ENCODE measurements around the gene ATP9B.

ATP9B gene

DNA sequence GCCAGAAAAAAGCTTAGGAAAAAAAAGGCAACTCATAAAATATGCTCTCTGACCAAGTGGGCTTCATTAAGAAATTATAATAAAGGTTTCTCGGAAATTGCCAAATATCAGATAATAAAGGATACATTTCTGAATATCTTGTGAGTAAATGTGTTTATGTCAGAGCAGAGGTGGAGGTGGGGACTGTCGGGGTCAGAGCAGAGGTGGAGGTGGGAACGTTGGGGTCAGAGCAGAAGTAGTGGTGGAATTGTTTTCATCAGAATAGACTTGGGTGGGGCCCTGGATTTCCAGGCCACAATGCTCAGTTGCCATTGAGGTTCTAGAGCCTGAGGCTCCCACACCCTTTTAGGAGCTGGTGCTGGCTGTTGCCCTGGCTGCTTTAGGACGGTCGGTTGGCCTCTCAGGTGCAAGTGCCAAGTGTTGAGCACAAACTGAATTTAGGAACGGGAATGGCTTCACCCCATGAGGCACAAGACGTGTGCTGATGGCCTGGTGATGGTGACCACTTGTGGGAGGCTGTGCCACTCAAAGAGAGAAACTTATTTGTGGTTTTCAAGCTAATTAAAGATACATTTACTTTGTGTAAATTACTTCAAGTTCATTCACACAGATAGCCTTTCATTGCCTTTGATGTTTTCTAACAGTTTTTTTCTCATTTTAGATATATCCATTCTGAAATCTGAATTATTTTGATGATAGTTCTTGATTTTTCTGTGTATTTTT, 131.5 kb downstream of the ATP9B start:
- peak; percentile 47 for DNase-seq

DNA sequence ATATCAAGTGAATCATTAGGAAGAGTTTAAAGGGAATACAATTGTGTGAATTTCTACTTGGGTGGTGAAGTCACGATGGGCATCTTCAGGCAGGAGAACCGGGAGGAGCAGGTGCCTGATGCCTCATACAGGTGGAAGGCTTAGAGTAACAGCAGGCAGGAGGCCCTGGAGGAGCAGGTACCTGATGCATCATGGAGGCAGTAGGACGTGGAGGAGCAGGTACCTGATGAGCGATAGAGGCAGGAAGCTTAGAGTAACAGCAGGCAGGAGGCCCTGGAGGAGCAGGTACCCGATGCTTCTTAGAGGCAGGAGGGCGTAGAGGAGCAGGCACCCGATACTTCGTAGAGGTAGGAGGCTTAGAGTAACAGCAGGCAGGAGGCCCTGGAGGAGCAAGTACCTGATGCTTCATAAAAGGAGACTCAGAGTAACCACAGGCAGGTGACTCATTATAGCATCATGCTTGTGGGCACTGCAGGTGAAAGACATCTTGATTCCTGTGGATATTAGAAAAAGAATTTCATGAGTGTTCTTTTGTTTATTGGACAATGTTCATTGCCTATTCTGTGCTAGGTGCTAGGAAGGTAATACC, 133.9 kb downstream of the ATP9B start:
- DNase-seq, result peak; percentile 11

DNA sequence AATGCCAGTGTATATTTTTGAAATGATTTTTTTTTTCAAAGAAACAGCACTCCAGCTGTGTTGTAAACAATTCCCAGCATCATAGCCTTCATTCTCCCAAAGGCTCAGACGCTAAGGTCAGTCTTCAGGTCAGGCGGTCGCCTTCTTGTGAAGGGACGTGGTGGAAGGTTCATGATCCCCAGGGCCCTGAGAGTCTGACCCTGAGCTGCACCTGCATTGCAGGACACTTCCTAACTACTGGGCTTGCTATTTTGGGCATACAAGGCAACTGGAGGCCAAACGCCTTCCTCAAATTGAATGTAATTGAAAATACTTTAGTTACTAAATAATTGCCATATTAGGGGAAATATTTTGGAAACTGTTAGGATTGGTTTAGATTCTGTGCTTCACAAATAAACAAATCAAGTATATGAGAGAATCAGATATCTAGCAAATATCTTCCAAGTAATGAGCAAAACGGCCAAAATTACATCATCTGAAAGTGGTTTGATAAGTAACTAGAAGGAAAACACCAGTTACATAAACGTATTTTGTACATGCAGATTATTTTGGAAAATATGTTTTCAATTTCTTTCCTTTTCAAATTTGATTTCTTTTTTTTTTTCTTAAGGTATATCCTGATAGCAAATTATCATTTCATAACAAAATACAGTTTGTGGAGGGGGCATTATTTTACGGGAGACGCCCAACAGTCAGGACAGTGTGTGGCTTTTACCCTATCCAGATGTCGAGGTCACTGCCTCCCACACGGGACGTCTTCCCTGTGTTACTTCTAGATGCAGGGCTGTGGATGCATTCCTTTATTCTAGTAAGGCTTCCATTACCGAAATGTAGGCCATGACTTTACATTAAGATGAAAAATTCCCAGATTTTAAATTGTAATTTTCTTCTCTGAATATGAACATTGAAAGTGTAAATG, 136.0 kb downstream of the ATP9B start:
- no peak for DNase-seq

DNA sequence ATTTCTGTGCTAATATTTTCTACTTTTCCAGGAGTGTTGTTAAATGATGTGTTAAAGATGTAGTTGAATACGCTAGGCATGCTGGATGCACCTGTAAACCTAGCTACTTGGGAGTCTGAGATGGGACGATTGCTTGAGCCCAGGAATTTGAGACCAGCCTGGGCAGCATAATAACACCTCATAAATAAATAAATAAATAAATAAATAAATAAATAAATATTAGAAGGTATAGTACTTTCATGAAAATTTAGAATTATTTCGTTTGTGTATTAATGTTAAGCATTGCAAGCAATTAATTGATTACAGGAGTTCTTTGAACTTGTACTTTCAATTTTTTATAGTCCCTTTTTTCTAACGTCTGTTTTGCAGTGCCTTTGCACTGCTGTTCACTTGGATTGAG, 137.2 kb downstream of the ATP9B start:
- no peak for DNase-seq

DNA sequence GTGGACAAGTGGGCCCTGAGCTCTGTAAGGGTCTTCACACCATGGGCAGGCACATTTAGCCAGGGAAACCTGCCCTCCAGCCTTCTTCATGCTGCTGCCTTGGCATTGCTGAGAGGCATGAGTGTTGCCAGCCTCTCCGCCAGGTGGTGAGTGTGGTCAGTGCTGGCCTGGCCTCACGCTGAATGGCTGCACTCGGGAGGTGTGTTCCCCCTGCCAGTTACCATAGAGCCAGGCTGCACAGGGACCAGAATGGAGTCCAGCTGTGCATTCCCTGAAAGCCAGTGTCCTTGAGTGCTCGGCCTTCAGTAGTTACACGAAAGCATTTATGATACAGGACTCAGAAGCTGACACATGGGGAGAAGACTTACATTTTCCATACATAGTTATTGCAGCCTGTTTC, 139.7 kb downstream of the ATP9B start:
- DNase-seq, result no peak

DNA sequence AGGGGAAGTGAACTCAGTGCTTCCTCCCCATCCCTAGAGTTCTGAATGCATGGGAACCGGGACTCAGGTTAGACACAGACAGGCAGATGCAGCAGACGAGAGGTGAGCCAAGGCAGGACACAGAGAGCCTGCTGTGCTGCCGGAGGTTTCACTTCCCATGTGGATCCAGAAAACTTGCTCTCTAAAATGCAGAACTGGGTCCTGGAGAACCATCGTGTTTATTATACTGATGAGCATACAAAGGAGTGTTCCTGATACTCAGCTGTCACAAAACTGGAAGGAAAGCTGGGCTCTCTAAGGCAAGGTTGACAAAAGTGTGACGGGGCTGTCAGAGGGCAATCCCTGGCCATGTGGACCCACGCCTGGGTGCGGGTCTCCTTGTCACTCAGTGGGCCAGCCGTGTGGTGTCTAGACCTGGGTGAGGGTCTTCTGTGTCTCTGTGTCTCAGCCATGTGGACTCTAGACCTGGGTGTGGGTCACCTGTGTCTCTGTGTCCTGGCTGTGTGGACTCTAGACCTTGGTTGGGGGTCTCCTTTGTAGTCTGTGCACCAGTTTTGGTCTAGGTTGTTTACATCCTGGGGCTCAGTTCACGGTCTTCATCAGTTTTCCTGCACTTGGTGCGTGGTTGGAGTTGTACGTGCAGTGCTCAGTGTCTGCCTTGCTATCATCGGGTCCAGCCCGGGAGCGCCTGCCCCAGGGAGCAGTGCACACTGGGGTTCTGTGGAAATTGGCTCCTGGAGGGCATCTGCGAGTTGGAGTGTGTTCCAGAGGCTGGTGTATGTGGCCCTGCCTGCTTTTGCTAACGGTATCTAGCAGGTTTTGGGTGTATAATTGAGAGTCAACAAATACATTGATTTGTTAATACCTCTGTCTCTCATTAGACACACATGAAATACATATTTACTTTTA, 141.1 kb downstream of the ATP9B start:
- no peak for DNase-seq

DNA sequence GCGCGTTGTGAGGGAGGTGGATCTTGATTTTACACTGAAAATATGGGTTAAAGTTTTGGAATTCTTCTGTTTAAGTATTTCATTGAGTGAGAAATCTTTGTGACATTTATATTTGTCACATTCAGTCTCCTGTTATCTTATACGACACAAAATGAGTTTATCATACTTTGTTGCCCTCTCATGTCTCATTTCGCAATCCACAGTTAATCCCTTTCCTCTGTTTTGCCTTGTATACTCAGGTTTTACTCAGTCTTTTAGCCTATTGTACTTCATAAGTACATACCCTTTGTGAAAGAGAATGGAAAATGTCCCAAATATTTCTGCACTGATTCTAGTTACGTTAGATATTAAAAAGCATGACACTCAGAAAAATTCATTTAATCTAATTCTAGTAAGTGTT, 142.7 kb downstream of the ATP9B start:
- peak; percentile 29 for DNase-seq

DNA sequence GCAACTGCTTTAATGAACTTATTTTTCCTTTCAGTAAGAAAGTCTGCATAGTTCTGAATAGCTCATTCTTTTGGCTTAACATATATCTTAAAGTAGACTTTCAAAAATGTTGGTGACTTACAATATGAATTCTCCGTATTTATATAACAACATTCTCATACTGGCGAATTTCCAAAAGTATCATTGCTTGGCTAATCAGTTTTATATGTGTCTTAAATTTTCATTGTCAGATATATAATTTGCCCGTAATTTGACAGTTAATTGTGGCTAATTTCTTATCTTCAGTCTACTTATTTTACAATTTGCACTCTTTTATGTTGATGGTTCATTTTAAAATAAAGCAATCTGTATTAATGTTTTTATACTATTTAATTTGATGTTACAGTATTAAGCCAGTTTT, 144.9 kb downstream of the ATP9B start:
- DNase-seq, result no peak

DNA sequence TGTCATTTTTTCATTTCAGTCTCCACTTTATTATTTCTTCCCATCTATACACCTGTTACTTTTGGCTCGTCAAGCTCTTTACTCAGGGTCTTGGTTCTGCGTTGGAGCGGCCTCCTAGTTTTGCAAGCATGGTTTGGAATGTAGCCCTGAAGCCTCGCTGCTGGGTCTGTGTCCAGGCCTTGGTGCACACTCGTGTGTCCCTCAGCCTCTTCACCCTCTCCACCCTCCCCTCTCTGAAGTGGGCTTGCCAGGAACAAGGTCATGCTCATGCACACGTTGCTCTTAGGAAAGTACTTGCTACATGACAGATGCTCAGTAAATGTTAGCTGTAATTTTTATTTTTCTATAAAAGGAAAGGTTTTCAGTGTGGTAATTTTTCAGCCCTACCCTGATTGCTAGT, 147.0 kb downstream of the ATP9B start:
- DNase-seq, result no peak

DNA sequence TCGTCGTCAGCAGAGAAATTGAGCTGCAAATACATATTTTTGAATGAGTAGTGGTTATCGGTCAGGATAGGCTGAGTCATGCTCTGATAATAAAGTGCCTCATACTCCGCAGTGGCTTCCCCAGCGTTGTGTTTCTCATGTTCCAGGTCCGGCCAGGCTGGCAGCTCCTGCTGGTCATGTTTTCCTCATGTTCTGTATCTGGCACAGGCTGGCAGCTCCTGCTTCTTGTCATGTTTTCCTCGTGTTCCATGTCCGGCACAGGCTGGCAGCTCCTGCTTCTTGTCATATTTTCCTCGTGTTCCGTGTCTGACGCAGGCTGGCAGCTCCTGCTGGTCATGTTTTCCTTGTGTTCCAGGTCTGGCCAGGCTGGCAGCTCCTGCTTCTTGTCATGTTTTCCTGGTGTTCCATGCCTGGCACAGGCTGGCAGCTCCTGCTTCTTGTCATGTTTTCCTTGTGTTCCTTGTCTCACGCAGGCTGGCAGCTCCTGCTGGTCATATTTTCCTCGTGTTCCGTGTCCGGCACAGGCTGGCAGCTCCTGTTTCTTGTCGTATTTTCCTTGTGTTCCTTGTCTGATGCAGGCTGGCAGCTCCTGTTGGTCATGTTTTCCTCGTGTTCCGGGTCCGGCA, 148.9 kb downstream of the ATP9B start:
- DNase-seq, result no peak

DNA sequence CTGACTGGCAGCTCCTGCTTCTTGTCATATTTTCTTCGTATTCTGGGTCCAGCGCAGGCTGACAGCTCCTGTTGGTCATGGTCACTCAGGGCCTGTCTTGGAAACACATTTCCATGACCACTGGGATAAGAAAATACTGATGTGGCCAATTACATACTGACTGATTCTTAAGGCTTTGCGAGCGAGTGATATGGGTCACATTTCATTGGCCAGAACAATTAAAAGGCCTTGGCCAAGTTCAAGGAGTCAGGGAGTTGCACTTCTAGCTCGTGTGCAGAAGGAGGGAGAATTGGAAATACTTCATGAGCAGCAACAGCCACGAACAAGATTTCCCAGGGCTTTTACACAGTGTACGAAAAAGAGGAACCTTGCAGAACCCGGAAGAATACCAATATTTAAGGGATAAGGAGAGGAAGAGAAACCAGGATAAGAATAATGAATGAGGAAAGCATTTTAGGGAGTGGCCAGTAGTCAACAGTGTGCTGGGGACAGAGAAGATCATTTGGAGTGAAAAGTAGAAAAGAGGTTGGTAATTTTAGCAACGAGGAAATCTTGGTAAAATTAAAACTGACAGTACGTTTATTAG, 149.5 kb downstream of the ATP9B start:
- no peak for DNase-seq

DNA sequence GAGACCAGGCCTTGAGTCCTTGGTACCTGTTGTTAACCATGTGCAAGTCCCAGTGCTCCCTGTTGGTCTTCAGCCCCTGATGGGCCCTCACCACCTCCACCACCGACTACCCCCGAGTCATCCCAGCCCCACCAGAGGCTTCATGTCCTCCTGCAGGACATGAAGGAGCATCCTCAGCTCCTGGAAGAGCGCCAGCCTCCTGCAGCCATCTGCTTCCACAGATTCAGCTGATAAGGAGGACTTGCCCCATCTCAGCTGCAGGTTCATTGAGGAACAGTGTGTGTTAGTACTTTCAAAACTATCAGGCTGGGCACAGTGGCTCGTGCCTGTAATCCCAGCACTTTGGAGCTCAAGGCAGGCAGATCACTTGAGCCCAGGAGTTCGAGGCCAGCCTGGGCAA, 151.9 kb downstream of the ATP9B start:
- DNase-seq, result no peak

DNA sequence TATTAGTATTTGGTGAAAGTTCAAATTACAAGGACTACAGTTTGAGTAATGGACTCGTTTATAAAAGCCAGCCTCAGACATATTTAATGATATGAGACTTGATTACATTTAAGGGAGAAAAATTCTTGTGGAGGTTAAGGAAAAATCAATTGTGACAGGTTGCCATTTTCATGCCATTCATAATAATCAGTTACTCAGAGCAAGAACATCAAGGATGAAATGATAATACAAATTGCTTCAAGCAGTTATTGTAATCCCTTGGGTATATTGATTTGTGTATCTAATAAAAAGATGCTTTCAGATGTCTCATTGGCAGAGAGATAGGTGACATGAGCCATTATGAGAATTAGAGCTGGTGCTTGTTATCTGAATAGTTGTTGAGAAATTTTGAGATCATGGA, 153.6 kb downstream of the ATP9B start:
- DNase-seq, result no peak

DNA sequence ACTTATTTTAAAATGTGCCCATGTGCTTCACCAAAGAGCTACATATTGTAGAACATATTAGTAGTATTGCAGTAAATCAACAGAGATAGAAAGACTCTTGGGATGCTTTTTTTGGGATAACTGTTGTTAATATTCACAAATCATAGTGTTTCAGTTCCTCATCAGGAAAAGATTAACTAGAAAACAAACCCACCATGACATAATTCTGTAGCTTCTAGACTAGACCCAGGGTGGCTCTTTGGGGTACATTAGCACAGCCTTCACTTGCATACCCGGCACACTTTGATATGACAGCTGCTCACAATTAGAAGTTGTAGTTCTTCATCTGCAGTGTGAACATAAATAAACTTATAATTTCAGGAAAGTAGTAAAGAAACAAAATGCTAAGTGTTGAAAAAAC, 154.2 kb downstream of the ATP9B start:
- no peak for DNase-seq

DNA sequence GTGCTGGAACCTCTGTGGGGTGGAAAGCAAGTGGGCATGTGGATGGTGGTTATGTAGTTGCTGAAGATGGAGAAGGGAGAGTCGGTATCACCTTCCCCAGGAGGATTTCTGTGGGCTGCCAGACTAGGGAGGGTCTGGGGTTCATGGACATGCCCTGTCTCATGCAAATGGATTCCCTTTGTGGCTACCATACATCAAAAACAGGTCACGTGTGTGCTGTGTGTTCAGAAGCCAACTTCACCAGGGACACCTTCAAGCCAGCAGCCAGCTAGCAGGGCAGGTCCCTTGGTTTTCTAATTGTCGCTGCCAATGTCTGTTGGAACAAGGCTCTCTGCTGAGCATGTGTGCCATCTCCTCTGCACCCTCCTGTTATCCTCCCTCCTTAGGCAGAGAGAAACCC, 155.2 kb downstream of the ATP9B start:
- DNase-seq, result no peak

DNA sequence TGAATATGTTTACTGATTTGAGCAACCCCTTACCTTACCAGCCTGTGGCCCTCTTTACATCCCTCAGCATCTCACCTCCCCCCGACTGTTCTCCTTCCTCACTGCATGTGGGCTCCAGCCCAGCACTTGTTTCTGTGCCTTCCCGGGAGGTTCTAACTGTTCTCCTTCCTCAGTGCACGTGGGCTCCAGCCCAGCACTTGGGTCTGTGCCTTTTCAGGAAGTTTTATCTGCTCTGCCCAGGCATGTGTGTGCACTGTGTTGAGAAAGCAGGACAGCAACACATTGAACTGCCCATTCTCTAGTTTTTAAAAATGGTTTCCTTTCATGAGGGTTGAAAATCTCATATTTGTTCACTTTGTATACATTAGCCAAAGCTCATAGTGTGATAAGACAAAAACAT, 158.4 kb downstream of the ATP9B start:
- DNase-seq, result no peak

DNA sequence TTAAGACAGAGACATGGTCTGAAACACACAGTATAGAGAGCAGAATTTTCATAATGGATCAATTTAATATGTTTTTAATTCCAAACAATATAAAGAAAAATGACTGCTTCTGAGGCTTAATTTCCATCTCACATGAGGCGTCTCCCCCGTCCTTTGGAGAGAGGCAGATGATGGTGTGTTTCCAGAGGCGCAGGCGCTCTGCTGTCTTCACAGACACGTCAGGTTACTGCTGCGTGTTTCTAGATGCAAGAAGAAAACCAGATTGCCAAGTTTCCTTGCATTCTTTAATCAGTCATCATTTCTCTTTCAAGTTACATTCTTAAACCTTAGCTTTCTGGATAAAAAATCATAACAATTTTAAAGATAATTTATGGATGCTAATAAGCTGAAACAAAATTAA, 160.2 kb downstream of the ATP9B start:
- no peak for DNase-seq

DNA sequence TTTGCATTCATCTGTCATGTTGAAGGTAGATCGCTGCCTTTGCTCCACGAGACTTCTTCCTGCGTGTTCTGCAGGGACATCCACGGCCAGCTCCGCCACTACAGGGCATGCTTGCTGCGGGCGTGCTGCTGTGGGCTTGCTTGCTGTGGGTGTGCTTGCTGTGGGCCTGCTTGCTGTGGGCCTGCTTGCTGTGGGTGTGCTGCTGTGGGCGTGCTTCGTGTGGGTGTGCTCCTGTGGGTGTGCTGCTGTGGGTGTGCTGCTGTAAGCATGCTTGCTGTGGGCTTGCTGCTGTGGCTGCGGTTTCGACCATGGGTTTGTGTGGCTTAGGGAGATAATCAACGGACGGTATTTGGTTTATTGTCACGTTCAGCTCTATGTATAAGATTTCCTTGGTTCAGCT, 165.2 kb downstream of the ATP9B start:
- DNase-seq, result no peak

DNA sequence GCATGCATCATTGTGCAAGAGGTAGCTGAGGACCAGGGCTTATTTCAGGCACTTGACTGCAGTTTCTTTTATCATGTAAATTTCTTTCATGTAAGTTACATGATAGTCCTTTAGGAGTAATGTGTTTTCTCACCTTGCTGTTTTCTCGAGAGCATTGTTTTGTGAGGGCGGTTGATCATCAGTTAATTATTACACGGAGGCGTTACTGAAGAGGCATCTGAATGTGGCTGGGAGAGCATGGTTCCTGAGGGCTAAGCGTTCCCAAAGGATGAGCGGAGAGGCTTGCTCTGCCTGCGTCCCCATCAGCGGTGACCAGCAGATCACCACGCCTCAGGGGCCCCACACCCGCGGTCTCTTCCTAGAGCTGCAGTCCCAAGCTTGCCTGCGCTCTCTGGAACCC, 170.4 kb downstream of the ATP9B start:
- no peak for DNase-seq

DNA sequence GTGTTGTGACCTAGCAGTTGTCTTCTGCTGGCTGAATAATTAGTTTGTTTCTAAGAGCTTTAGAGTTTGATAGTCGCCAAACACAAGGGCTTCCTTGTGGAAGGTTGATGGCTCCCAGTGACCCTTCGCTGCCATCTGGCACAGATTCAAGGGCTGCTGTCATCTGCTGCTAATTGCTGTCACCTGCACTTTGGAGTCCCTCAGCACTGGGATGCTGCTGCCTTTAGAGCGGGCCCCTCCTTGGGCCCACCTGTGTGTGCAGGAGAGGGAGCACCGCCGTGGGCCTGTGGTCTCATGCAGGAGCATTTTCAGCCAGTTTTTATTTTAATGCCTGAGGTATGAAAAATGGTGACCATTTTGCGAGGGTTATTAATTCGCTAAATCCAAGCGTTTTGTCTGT, 172.6 kb downstream of the ATP9B start:
- no peak for DNase-seq

DNA sequence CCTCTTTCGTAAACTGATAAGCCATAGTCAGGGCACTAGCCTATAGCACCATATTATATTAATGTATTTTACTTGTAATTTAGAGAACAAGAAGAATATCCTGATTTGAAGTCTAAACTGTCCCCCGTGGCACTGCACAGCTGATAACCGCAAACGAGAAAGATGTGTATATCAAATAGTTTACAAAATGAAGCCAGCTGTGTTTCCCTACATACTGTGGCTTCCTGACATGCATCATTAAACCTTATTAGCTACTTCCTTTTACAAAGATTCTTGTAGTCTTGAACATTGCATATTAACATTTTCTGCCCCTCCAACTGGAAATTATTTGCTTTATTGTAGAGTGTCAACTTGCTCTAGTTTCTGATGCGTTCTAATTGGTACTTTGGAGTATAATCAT, 173.1 kb downstream of the ATP9B start:
- peak; percentile 15 for DNase-seq

DNA sequence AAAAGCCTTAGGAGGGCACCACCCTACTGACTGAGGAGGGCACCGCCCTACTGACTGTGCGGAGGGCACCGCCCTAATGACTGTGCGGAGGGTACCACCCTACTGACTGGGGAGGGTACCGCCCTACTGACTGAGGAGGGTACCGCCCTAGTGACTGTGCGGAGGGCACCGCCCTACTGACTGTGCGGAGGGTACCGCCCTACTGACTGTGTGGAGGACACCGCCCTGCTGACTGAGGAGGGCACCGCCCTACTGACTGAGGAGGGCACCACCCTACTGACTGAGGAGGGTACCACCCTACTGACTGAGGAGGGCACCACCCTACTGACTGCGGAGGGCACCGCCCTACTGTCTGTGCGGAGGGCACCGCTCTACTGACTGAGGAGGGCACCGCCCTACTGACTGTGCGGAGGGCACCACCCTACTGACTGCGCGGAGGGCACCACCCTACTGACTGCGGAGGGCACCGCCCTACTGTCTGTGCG, 176.4 kb downstream of the ATP9B start:
- DNase-seq, result no peak

Data from fibroblast of skin of right biceps (primary cell).